HG03095 (cell line): ENCODE results near the gene DENND1A.

ENCODE experiments used
- ATAC-seq: cut with Tn5 transposase; IDR thresholded peaks from one replicate; pipeline ENCODE4 v1.9.1; 2021; ENCODE audit warnings: moderate library complexity; ENCODE audit not compliant: unreplicated experiment

The DENND1A gene

GRCh38 chr9:123776708-123777537, 153.0 kb downstream of the DENND1A start:
- no peak for ATAC-seq

- ATAC-seq, result no peak
Measured at GRCh38 chr9:123775289-123776284, 154.3 kb downstream of the DENND1A start.

GRCh38 chr9:123773783-123774182, 156.1 kb downstream of the DENND1A start:
- ATAC-seq, result no peak

GRCh38 chr9:123772967-123773366, 157.0 kb downstream of the DENND1A start:
- ATAC-seq, result no peak

- no peak for ATAC-seq
Measured at GRCh38 chr9:123772374-123772773, 157.6 kb downstream of the DENND1A start.

- ATAC-seq, result no peak
Measured at GRCh38 chr9:123771690-123772089, 158.2 kb downstream of the DENND1A start.

GRCh38 chr9:123769719-123770118, 160.2 kb downstream of the DENND1A start:
- ATAC-seq, result no peak

- ATAC-seq, result no peak
Measured at GRCh38 chr9:123763910-123764588, 165.9 kb downstream of the DENND1A start.

- ATAC-seq, result no peak
Measured at GRCh38 chr9:123761905-123762605, 167.9 kb downstream of the DENND1A start.

- no peak for ATAC-seq
Measured at GRCh38 chr9:123757960-123758359, 172.0 kb downstream of the DENND1A start.

GRCh38 chr9:123757547-123757946, 172.4 kb downstream of the DENND1A start:
- no peak for ATAC-seq

GRCh38 chr9:123756484-123757106, 173.3 kb downstream of the DENND1A start:
- no peak for ATAC-seq

GRCh38 chr9:123753669-123754258, 176.2 kb downstream of the DENND1A start:
- no peak for ATAC-seq

GRCh38 chr9:123753016-123753415, 176.9 kb downstream of the DENND1A start:
- ATAC-seq, result no peak

- no peak for ATAC-seq
Measured at GRCh38 chr9:123749580-123750202, 180.2 kb downstream of the DENND1A start.

- no peak for ATAC-seq
Measured at GRCh38 chr9:123746765-123747164, 183.2 kb downstream of the DENND1A start.

GRCh38 chr9:123745933-123746332, 184.0 kb downstream of the DENND1A start:
- ATAC-seq, result no peak

- no peak for ATAC-seq
Measured at GRCh38 chr9:123745451-123745850, 184.5 kb downstream of the DENND1A start.

GRCh38 chr9:123743737-123744136, 186.2 kb downstream of the DENND1A start:
- no peak for ATAC-seq
